Activated naive CD8-positive, alpha-beta T cell treated with anti-CD3 and anti-CD28 coated beads, Interleukin-2, amount 50 U/mL, for 24 hours (primary cell): Measurements from ENCODE around the gene DBNDD2.

Experiments used
- ATAC-seq: fragments of 150-1000 bp; cut with Tn5 transposase; one replicate; pipeline ENCODE4 v1.10.0; 2021
- DNase-seq: peaks from one replicate; pipeline ENCODE4 v3.0.0; 2021
- H3K27ac Mint-ChIP-seq: one replicate; pipeline ENCODE4 v1.8.0; 2021; ENCODE audit warnings: mild to moderate bottlenecking, mixed read lengths
- H3K27me3 Mint-ChIP-seq: one replicate; pipeline ENCODE4 v1.8.0; 2021; ENCODE audit warnings: mixed read lengths
- H3K36me3 Mint-ChIP-seq: one replicate; pipeline ENCODE4 v1.8.0; 2021; ENCODE audit warnings: low read depth, mixed read lengths
- H3K4me1 Mint-ChIP-seq: one replicate; pipeline ENCODE4 v1.8.0; 2021; ENCODE audit warnings: mixed read lengths
- H3K4me3 Mint-ChIP-seq: one replicate; pipeline ENCODE4 v1.8.0; 2021; ENCODE audit warnings: mild to moderate bottlenecking, moderate library complexity, mixed read lengths
- H3K9me3 Mint-ChIP-seq: one replicate; pipeline ENCODE4 v1.8.0; 2021; ENCODE audit warnings: mixed read lengths

The DBNDD2 gene, protein sequence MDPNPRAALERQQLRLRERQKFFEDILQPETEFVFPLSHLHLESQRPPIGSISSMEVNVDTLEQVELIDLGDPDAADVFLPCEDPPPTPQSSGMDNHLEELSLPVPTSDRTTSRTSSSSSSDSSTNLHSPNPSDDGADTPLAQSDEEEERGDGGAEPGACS

DNA sequence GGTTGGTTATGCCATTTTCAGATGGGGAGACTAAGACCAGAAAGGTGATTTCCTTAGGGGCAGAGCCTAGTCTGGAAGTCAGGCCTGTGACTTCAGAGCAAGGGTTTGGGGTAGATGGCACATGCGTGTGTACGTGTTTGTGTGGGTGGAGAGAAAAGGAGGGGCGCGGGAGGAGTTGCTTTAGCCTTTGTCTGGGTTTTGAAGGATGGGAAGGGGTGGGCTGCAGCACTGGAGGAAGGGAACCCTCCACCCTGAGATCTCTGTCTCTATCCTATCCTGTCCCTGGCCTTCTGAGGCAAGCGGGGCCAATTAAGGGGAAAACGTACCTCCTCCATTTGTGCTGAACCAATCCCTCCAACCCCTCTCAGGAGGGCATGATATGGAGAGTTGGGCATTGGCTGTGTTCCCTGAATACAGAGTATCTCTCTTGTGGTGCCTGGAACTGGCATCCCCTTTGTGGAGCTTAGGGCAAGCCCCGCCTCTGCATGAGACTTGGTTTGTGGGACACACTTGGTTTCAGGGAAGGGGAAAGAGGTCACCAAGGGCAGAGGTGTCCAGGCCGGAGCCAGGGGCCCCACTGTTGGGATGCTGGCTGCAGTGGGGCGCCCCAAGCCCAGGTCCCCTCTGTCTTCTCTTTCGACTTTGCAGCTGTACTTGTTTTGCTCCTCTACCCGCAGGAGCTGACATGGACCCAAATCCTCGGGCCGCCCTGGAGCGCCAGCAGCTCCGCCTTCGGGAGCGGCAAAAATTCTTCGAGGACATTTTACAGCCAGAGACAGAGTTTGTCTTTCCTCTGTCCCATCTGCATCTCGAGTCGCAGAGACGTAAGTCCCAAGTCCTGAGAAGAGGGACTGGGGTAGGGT lies at the start of gene DBNDD2:
Gene DBNDD2, plus strand, starts transcription at position 507 of the 863 bp plus-strand sequence. Its CDS starts 179 bp downstream, at position 686.
- H3K36me3 Mint-ChIP-seq: peaks cover 7% of the 10 kb centered on the region
- peak within 1 kb of the TSS; percentile 75 for H3K4me3 Mint-ChIP-seq
- ATAC-seq (peak; percentile 37), DNase-seq (peak; percentile 14)
- peak within 1 kb of the TSS; percentile 29 for H3K27ac Mint-ChIP-seq
- no peaks in the 10 kb centered on the region for H3K9me3 Mint-ChIP-seq
- H3K27me3 Mint-ChIP-seq: peaks cover 5% of the 10 kb centered on the region
- peaks cover 28% of the 10 kb centered on the region for H3K4me1 Mint-ChIP-seq

DNA sequence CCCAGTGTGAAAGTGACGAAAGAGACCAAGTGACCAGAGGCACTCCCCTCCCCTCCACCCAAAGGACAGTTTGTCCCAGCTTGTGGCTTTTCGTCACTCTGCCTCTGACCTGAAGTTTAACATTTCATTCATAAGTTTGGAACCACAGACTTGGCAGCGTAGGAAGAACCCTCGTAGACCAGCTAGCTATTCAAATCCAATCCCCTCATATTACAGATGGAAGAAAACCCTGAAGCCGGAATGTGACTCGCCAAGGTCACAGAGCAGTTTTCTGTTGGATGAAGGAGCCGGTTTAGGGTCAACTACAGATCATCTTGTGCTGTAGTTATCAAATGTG lies 49.1 kb upstream of the DBNDD2 start:
- no peak overlapping the region for H3K27ac Mint-ChIP-seq
- H3K4me3 Mint-ChIP-seq: no peak overlapping the region
- H3K36me3 Mint-ChIP-seq: peaks cover 2% of the 10 kb centered on the region
- peaks cover 84% of the 10 kb centered on the region for H3K4me1 Mint-ChIP-seq
- DNase-seq (no peak), ATAC-seq (no peak)
- H3K27me3 Mint-ChIP-seq: peaks cover 2% of the 10 kb centered on the region
- no peaks in the 10 kb centered on the region for H3K9me3 Mint-ChIP-seq

DNA sequence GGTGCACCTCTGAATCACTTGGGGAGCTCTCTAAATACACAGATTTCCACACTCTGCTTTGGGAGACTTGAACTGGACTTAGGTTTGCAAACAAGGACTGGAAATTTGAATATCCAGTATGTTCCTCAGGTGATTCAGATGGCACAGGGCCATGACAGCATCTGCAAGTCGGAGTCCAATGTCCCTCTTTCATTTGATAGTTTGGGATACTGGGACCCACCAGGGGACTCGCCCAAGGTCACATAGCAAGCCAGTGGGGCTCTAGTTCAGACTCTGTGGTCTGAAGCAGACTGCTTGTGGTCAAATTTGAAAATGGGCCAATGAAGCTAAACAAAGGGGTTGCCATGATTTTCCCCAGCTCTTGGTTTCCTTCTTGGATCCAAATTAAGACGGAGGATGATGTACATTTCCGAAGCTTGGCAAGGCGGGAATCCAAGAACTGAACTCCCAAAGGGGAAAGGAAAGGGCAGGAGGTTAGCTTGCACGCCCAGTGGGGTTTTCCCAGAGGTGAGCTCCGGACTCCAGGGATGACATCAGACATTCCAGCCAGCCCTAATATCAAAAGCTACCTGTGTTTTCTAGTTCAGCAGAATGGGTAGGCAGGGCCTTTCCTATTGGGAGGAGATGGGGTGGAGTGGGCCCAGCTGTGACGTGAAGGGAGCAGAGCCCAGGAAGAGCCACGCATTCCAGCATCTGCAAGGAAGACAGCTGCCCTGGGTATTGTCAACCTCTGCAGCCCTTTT lies 48.5 kb upstream of the DBNDD2 start:
- DNase-seq (no peak), ATAC-seq (no peak)
- H3K27ac Mint-ChIP-seq: no peak overlapping the region
- H3K4me3 Mint-ChIP-seq: no peak overlapping the region
- H3K36me3 Mint-ChIP-seq: peaks cover 2% of the 10 kb centered on the region
- no peaks in the 10 kb centered on the region for H3K9me3 Mint-ChIP-seq
- peaks cover 2% of the 10 kb centered on the region for H3K27me3 Mint-ChIP-seq
- H3K4me1 Mint-ChIP-seq: peaks cover 82% of the 10 kb centered on the region

DNA sequence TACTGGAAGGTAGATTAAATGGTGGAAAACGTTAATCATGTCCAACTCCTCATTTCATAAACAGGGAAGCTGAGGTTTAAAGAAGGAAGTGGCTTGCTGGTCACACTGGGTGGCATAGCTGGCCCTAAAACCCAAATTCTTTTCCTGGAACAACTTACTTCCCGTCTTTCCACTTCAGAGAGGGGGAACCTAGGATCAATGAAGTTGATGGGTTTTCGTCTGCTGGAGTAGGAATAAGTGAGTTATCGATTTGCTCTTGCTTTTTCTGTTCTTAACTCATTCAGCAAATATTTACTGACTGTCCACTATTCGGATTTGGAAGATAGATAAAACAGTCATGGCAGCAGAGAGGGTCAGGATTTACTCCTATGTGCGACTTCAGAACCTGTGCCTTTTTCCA lies 46.3 kb upstream of the DBNDD2 start:
- H3K36me3 Mint-ChIP-seq: peaks cover 7% of the 10 kb centered on the region
- ATAC-seq (no peak), DNase-seq (no peak)
- H3K9me3 Mint-ChIP-seq: no peaks in the 10 kb centered on the region
- peak overlapping the region; percentile 99 for H3K4me3 Mint-ChIP-seq
- peaks cover 69% of the 10 kb centered on the region for H3K4me1 Mint-ChIP-seq
- no peak overlapping the region for H3K27ac Mint-ChIP-seq
- H3K27me3 Mint-ChIP-seq: peaks cover 2% of the 10 kb centered on the region

DNA sequence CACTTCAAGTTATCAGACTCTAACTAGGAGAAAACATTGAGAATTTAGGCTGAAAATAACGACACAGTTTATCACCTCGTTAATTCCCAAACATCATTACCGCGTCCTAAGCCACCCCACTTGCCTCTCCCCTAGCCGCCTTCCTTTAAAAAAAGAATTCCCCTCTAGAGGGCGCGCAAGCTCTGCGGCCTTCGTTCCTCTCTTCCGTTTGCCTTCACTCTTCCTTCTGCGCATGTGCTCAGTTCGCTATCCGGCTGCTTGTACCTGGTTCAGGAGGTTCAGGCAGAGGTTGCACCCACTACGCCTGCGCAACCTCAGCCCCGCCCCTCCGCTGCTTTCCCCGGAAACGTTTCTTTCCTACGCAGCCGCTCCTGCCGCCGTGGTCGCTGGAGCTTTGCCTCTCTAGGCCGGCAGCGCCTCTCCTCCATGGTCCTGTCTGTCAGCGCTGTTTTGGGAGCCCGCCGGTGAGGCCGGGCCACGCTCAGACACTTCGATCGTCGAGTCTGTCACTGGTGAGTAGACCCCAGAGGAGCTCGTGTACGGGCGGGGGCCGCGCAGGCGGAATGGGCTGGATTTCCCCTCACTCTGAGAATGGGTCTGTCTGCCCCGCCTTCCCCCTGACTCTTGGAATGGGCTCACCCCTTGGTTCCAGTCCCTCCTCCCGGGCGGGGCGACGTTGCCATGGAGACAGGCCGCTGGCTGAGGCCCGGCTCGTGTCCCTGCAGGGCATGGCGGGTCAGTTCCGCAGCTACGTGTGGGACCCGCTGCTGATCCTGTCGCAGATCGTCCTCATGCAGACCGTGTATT lies 45.1 kb upstream of the DBNDD2 start, which contains the start of gene SYS1:
Gene SYS1, plus strand, starts transcription at position 353 of the 807 bp plus-strand sequence. Its CDS starts 376 bp downstream, at position 729.
- peak within 1 kb of the TSS; percentile 98 for H3K27ac Mint-ChIP-seq
- H3K4me3 Mint-ChIP-seq: peak within 1 kb of the TSS; percentile 99
- no peaks in the 10 kb centered on the region for H3K9me3 Mint-ChIP-seq
- peaks cover 70% of the 10 kb centered on the region for H3K4me1 Mint-ChIP-seq
- H3K36me3 Mint-ChIP-seq: peaks cover 18% of the 10 kb centered on the region
- ATAC-seq (peak; percentile 89), DNase-seq (peak; percentile 99)
- peaks cover 2% of the 10 kb centered on the region for H3K27me3 Mint-ChIP-seq

DNA sequence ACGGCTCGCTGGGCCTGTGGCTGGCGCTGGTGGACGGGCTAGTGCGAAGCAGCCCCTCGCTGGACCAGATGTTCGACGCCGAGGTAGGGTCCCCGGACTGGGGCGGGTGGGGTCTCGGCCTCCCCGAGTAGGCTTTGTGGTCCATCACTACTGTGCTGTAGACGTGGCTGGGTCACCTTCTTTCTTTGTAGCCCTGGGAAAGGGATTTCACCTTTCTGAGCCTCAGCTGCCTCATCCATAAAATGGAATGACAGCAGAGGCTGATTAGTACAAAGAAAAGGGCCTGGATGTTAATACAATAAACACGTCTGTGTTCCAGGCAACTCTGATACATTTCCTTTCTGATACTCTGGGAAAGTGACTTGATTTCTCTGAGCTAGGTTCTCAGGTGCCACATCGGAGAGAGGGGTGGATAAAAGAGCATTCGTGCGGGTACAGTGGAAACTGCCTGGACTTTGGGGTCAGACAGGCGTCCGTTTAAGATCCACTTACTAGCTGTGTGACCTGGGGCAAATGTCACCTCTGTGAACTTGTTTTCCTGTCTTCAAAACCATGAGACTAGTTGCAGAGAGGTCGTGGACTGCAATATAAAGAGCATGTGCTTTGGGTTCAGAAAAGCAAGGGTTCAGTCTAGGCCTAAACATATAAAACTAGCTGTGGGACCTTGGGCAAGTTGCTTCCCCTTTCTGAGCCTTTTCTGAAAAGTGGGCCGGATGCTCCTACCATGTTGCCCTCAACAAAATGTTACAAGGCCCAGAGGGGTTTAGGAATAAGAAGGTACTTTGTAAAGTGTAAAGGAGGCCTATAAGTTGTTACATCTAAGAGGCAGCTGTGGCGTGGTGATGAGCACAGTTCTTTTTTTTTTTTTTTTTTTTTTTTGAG lies 44.2 kb upstream of the DBNDD2 start:
- Mint-ChIP-seq H3K27ac (peak overlapping the region; percentile 98), H3K4me3 (peak overlapping the region; percentile 99), H3K36me3 (peaks cover 24% of the 10 kb centered on the region), H3K9me3 (no peaks in the 10 kb centered on the region), H3K4me1 (peaks cover 71% of the 10 kb centered on the region), H3K27me3 (peaks cover 2% of the 10 kb centered on the region)
- ATAC-seq: no peak
- DNase-seq: no peak

DNA sequence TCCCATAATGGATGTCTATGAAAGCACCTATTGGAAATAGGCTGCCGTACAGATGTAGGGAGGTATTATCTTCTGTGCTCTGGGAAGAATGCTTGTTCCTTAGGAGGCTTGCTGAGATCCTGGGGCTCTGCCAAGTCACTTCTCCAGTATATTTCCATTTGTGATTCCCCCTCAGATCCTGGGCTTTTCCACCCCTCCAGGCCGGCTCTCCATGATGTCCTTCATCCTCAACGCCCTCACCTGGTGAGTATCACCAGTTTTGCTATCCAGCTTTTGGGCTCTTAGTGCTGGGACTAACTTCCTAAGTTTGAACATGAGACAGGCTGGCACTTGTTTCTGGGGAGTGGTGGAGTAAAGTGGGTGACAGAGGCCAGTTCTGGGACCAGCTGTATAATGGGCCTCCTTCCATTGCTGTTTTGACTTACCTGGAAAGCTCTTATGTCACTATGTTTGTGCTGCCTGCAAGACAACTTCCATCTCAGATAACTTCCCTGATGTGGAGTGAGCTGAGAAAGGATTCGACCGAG lies 42.6 kb upstream of the DBNDD2 start:
- Mint-ChIP-seq H3K27ac (no peak overlapping the region), H3K27me3 (peaks cover 2% of the 10 kb centered on the region), H3K36me3 (peaks cover 26% of the 10 kb centered on the region), H3K9me3 (no peaks in the 10 kb centered on the region), H3K4me3 (no peak overlapping the region), H3K4me1 (peaks cover 67% of the 10 kb centered on the region)
- DNase-seq: no peak
- ATAC-seq: no peak

DNA sequence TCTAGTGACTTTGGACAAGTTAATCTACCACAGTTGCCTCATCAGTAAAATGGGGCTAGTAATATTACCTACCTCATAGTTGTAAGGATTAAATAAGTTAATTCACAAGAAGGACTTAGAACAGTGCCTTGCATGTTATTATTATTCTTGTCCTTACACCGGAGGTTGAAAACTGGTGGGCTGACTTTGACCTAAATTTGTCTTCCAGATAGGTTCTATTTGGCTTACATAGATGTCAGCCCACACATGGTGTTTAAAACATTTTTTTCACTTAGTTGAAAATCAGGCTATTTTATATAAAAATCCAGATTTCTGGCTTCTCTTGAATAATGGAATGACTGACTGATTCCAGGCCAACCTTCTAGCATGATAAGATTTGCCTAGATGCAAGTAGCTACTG lies 41.9 kb upstream of the DBNDD2 start:
- ATAC-seq (no peak), DNase-seq (no peak)
- Mint-ChIP-seq H3K4me3 (no peak overlapping the region), H3K9me3 (no peaks in the 10 kb centered on the region), H3K27me3 (peaks cover 2% of the 10 kb centered on the region), H3K36me3 (peaks cover 26% of the 10 kb centered on the region), H3K4me1 (peaks cover 63% of the 10 kb centered on the region), H3K27ac (no peak overlapping the region)

DNA sequence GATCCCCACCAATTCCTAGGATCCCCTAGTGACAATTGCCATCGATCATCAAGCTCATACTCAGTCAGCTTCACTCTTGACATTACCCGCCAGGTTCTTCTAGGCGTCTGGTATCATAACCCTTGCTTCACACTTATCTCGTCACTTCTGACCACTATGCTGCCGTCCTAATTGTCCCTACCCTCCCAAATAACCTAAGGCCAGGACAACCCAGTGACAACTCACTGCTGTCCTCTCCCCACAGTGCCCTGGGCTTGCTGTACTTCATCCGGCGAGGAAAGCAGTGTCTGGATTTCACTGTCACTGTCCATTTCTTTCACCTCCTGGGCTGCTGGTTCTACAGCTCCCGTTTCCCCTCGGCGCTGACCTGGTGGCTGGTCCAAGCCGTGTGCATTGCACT lies 41.5 kb upstream of the DBNDD2 start:
- ATAC-seq (no peak), DNase-seq (no peak)
- peaks cover 2% of the 10 kb centered on the region for H3K27me3 Mint-ChIP-seq
- no peaks in the 10 kb centered on the region for H3K9me3 Mint-ChIP-seq
- no peak overlapping the region for H3K27ac Mint-ChIP-seq
- peaks cover 26% of the 10 kb centered on the region for H3K36me3 Mint-ChIP-seq
- no peak overlapping the region for H3K4me3 Mint-ChIP-seq
- H3K4me1 Mint-ChIP-seq: peaks cover 61% of the 10 kb centered on the region

DNA sequence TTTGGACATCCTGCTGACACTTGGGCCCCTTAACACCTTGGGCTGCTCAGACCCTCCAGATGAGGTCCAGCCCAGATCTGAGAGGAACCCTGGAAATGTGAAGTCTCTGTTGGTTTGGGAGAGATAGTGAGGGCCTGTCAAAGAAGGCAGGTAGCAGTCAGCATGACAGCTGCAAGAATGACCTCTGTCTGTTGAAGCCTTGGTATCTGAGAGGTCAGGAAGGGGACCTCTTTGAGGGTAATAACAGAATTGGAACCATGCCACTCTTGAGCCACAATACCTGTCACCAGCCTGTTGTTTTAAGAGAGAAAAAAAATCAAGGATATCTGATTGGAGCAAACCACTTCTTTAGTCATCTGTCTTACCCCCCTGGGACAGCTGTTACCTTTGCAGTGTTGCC lies 41.0 kb upstream of the DBNDD2 start:
- no peak for DNase-seq
- Mint-ChIP-seq H3K27me3 (peaks cover 2% of the 10 kb centered on the region), H3K9me3 (no peaks in the 10 kb centered on the region), H3K27ac (no peak overlapping the region), H3K36me3 (peaks cover 26% of the 10 kb centered on the region), H3K4me3 (no peak overlapping the region), H3K4me1 (peaks cover 61% of the 10 kb centered on the region)
- no peak for ATAC-seq

DNA sequence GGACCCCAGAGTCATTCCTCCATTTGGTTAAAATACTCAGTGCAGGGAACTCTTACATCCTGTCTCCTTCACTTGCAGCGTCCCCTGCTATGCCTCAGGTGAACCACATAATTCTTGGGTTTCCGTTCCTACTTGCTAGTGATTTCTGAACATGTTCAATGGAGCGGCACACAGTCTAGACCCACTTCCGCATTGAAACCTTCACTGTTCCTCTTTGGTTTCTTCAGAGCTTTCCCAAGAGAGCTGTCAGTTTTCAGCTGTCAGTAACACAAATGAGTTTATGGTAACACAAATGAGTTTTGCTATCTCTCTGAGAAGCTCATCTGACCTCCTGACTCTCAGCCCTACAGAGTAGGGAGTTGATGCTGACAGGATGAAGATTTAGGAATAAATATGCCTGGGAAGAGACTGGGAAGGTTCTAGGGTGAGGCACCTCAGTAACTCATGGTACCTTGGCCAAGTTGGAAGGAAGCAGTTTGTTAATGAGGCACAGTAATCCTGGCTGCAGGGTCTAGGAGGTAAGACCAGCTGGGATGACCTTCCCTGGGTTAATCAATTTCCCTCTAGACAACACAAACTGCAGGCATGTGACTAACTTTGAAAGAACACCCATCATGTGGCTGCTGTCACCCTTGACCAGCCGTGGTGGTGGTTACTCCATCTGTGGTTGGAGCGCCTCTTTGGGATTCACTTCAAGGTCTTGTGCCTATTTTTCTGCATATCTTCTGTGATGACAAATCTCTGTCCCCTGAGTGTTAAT lies 39.7 kb upstream of the DBNDD2 start:
- Mint-ChIP-seq H3K4me1 (peaks cover 59% of the 10 kb centered on the region), H3K9me3 (no peaks in the 10 kb centered on the region)

DNA sequence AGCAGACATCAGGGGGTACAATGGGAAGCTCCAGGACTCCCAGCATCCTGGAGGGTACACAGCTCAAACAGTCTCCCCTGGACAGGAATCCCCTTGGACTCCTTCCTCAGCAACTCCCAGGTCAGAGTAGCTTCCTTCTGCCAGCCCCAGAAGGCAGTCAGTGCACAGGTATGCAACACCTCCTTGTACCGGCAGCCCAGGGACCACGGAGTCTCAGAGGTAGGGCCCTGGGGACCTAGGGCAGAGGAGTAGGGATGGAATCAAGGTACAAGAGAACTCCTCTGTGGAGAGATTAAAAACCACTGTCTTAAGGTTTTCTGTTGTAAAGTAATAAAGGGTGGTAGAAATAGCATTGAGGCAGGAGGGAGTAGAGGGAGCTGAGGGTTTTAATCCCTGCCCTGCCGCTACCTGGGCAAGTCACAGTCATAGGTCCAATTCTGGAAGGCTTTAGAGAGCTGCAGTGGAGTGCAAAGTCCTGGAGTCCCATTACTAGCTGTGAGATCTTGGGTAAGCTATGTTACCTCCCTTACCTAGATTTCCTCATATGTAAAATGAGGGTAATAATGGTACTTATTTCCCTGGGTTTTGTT lies 37.4 kb upstream of the DBNDD2 start:
- no peak overlapping the region for H3K4me3 Mint-ChIP-seq

More for the DNA sequence above, 39.7 kb upstream of the DBNDD2 start:
- Mint-ChIP-seq H3K27me3 (no peaks in the 10 kb centered on the region), H3K4me3 (peak overlapping the region; percentile 21), H3K27ac (peak overlapping the region; percentile 80), H3K36me3 (peaks cover 24% of the 10 kb centered on the region)
- DNase-seq (peak; percentile 32), ATAC-seq (peak; percentile 60)

More for the DNA sequence above, 37.4 kb upstream of the DBNDD2 start:
- no peaks in the 10 kb centered on the region for H3K9me3 Mint-ChIP-seq
- H3K36me3 Mint-ChIP-seq: peaks cover 26% of the 10 kb centered on the region
- H3K4me1 Mint-ChIP-seq: peaks cover 56% of the 10 kb centered on the region
- no peak overlapping the region for H3K27ac Mint-ChIP-seq
- H3K27me3 Mint-ChIP-seq: no peaks in the 10 kb centered on the region
- ATAC-seq: no peak
- no peak for DNase-seq
